ENCODE data around the gene SINHCAF. TPM values are rescaled to one million over a fixed set of nuclear protein-coding genes. Genes with fewer than 3 reads are reported as not detected.
"Not testable (repeated sequence)": the region's sequence is repeated elsewhere in the genome, so short reads cannot be mapped to it uniquely, and the experiment has no call there.

The SINHCAF gene
- total RNA-seq, 1 donor from 2014 or later: 176 TPM

GRCh38 chr12:31259136-31259886, 66.6 kb downstream of the SINHCAF start:
- Mint-ChIP-seq H3K9me3 (no peaks in the 10 kb centered on the region), H3K36me3 (ENCODE audit: low read depth) (no peaks in the 10 kb centered on the region), H3K4me3 (no peak overlapping the region), H3K27me3 (ENCODE audit: low read depth) (peaks cover 3% of the 10 kb centered on the region), H3K4me1 (peaks cover 6% of the 10 kb centered on the region), H3K27ac (ENCODE audit: unreplicated experiment) (no peak overlapping the region)
- no peak for TF ChIP-seq CTCF (conservative IDR thresholded peaks at IDR 0.05)
- no peak for DNase-seq (ENCODE audit: low read depth, low spot score)

- peaks cover 6% of the 10 kb centered on the region for H3K4me1 Mint-ChIP-seq
- H3K9me3 Mint-ChIP-seq: no peaks in the 10 kb centered on the region
- H3K36me3 Mint-ChIP-seq (ENCODE audit: low read depth): no peaks in the 10 kb centered on the region
- no peak overlapping the region for H3K27ac Mint-ChIP-seq (ENCODE audit: unreplicated experiment)
- H3K4me3 Mint-ChIP-seq: no peak overlapping the region
- TF ChIP-seq CTCF (conservative IDR thresholded peaks at IDR 0.05): no peak
- peaks cover 3% of the 10 kb centered on the region for H3K27me3 Mint-ChIP-seq (ENCODE audit: low read depth)
- no peak for DNase-seq (ENCODE audit: low read depth, low spot score)
These were observed 68.2 kb downstream of the SINHCAF start for GRCh38 chr12:31257784-31258183.

GRCh38 chr12:31251707-31252611, 74.0 kb downstream of the SINHCAF start:
- H3K4me3 Mint-ChIP-seq; H3K4me1 Mint-ChIP-seq; H3K27me3 Mint-ChIP-seq (ENCODE audit: low read depth); DNase-seq (ENCODE audit: low read depth, low spot score); H3K27ac Mint-ChIP-seq (ENCODE audit: unreplicated experiment); H3K36me3 Mint-ChIP-seq (ENCODE audit: low read depth); H3K9me3 Mint-ChIP-seq: not testable (repeated sequence)
- TF ChIP-seq CTCF (conservative IDR thresholded peaks at IDR 0.05): peak; percentile 71

GRCh38 chr12:31250179-31250578, 75.8 kb downstream of the SINHCAF start:
- Mint-ChIP-seq H3K4me3 (no peak overlapping the region), H3K4me1 (no peaks in the 10 kb centered on the region)

GRCh38 chr12:31249356-31249755, 76.6 kb downstream of the SINHCAF start:
- Mint-ChIP-seq H3K4me1 (no peaks in the 10 kb centered on the region), H3K4me3 (no peak overlapping the region), H3K27me3 (ENCODE audit: low read depth) (no peaks in the 10 kb centered on the region), H3K36me3 (ENCODE audit: low read depth) (no peaks in the 10 kb centered on the region), H3K9me3 (no peaks in the 10 kb centered on the region), H3K27ac (ENCODE audit: unreplicated experiment) (no peak overlapping the region)
- DNase-seq (ENCODE audit: low read depth, low spot score): no peak
- TF ChIP-seq CTCF (conservative IDR thresholded peaks at IDR 0.05): no peak

More at GRCh38 chr12:31250179-31250578, 75.8 kb downstream of the SINHCAF start:
- H3K27ac Mint-ChIP-seq (ENCODE audit: unreplicated experiment): no peak overlapping the region
- no peak for DNase-seq (ENCODE audit: low read depth, low spot score)
- no peaks in the 10 kb centered on the region for H3K36me3 Mint-ChIP-seq (ENCODE audit: low read depth)
- TF ChIP-seq CTCF (conservative IDR thresholded peaks at IDR 0.05): no peak
- no peaks in the 10 kb centered on the region for H3K27me3 Mint-ChIP-seq (ENCODE audit: low read depth)
- no peaks in the 10 kb centered on the region for H3K9me3 Mint-ChIP-seq

Data from neural crest cell (in vitro differentiated cells).